Stimulated activated CD4-positive, alpha-beta T cell treated with anti-CD3 and anti-CD28 coated beads, Interleukin-15, amount 100 ng/mL, for 48 hours (primary cell): ENCODE data around the gene KNL1.
"Not testable (repeated sequence)": the region's sequence is repeated elsewhere in the genome, so short reads cannot be mapped to it uniquely, and the experiment has no call there.

Source experiments
- DNase-seq, 2 donors: peaks; one replicate each; pipeline ENCODE4 v3.0.0-alpha.2; 2020; ENCODE audit warnings: low read depth in 2 of 2

KNL1 gene

DNA sequence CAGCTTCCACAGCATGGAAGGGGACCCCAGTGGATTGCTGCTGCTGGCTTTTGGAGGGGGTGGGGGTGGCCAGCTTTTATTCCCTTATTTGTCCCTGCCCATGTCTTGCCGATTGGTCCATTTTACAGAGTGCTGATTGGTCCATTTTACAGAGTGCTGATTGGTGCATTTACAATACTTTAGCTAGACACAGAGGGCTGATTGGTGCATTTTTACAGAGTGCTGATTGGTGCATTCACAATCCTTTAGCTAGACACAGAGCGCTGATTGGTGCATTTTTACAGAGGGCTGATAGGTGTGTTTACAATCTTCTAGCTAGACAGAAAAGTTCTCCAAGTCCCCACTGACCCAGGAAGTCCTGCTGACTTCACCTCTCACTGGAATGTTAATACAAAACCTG is 12.3 kb upstream of the KNL1 start:
- not testable (repeated sequence) for DNase-seq

DNA sequence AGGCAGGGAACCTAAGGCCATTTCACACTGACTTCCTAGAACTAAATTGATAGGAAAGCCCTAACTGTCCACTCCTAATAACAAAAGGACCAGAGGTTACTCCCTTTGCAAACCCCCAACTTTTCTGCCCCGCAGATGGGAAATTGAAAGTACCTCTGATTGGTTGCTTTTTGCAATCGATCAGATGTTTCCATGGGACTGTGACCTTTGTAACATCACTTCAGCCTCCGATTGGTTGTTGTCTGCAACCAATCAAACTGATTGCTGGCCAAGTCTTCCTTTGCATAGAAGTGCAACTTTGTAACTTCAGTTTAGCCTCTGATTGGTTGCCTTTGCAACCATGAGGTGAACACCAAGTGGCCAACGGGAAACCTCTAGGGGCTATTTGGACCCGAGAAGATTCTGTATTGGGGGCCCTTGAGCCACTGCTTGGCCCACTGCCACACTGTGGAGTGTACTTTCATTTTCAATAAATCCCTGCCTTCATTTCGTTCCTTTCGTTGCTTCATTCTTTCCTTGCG is 11.3 kb upstream of the KNL1 start:
- no peak for DNase-seq

DNA sequence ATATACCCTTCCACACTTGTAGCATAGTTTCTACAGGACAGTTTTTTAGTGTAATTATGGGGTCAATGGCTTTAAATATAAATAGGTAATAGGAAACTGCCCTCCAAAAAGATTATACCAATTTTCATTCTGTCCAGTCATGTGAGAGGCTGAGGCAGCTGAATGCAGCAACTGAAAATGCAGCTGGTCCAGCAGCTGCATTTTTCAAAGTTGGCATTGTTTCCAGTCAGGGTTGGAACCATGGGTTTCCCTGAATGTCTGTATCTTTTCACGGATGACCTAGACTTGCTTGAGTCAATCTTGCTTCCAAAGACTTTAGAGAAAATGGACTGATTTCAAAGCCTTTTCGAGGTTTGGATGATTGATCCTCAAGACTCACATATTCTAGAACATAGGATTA is 9.9 kb upstream of the KNL1 start:
- no peak for DNase-seq

DNA sequence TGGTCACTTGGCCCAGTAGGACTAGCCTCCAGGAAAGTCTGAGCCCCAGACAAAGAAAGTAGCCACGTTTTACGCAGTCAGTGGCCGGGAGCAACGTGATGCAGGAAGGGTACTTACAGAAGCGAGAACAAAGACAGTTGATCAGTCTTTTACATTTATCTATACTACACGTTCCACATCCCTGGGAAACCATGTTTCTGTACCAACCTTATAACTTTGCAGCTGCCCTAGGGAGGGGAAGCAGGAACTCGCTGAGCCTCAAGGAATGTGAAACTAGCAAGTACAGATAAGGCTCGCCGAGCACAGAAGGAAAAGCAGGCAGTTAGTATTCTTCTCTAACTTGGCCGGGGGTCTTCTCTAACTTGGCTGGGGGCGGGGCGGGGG is 3.4 kb upstream of the KNL1 start:
- DNase-seq, result no peak

DNA sequence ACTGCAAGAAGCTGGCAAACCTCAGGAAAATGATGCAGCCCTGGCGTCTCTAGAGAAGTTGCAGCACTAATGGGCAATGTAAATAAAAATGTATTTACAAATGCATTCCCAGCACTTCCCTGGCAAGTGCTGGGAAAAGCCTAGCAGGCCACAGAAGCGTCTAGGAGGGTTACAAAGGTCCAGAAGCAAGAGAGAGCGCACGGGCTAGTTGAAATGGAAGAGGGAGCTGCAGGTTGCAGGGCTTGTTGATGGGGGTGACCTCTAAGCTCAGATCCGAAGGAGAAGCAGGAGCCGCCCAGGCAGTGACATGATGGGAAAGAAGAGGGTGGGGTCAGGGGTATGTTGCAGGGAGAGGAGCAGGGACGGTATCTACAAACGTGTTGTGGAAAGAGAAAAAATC is 2.7 kb upstream of the KNL1 start:
- no peak for DNase-seq

DNA sequence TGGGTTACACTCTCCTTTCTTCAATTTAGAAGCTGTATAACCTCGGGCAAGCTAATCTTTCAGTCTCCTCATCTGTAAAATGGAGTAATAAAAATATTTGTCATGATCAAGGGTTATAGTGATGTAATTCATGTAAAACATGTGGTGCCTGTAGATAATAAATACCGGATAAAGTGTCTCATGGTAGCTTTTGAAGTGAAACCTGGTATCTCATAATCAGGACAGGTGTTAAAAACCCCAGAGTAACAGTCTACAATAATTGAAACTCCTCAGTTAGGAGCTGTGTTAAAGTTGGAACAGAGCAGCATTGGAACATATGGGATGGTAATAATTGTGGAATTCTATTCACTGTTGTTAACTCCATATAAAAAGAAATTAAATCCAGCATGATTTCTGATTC is 884 bp upstream of the KNL1 start:
- no peak for DNase-seq

DNA sequence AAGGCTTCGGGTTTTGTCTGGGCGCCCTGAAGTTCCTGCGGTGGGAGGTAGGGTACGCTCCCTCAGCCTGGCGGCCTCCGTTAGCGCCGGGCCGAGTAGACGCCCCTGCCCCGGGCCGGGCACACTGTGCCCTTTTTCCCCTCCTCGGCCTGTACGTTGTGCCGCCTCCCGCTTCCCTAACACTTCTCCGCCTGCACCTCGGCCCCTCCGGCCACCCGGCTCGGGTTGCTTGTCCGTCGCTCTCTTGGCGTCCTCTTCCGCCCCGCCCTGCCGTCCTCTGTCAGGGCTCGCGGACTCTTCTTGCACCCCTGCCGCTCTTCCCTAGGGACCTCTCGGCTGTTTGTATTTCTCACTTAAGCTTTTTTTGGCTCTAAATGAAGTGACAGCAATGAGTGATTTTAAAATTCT is 384 bp downstream of the KNL1 start:
- peak in 1 of 2 donors; percentile 30 for DNase-seq

DNA sequence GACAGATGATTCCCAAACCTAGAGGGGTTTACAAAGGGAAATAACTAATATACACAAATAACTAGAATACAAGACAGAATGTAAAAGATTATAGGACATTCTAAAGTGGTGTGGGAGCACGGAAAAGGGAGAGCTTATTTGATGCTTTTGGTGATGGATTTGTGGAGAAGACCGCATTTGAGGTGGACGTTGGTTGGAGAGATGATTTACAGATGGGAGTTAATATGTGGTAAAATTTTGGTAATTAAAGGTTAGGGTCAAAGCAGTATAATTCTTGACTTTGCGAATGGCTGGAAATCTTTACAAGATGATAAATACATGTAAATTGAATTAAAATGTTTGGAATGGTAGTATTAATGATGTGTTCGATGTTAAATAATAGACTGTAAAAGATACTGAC is 1.2 kb downstream of the KNL1 start:
- DNase-seq, result no peak

DNA sequence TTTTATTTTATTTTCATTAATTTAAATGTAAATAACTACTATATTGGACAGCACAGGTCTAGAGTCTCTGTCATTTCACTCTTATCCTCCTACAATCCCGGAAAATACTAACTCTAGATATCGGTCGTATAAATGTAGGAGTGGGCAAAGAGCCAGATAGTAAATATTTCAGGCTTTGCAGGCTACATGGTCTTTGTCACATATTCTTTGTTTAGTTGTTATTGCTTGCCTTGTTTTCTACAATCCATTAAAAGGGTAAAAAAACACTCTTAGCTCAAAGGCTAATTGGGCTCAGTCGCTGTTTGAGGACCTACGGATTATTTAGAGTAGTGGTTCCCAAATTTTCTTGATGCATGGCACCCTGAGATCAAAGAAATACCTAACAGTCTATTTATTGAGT is 1.7 kb downstream of the KNL1 start:
- DNase-seq, result no peak

DNA sequence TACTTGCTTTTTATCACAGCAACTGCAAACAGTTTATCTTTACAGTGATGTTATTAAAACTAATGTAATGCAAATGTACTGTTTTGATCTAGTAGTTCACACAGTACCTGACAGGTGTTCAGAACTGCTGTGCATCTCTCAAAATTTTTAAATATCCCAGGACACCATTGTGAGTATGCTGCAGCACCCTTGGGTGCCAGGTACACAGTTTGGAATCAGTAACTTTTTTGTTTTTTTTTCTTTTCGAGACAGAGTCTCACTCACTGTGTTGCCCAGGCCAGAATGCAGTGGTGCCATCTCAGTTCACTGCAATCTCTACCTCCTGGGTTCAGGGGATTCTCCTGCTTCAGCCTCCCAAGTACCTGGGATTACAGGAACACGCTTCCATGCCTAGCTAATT is 3.0 kb downstream of the KNL1 start:
- no peak for DNase-seq

DNA sequence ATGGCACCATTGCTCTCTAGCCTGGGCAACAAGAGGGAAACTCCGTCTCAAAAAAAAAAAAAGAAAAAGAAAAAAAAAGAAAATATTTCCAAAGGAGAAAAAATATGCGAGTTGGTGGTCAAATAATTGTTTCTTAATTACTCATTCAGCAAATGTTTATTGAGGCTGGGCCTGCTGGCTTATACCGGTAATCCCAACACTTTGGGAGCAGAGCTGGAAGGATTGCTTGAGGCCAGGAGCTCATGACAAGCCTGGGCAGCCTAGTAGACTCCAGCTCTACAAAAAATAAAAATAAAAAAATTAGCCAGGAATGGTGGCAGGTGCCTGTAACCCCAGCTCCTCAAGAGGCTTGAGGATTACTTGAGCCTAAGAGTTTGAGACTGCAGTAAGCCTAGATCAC is 4.1 kb downstream of the KNL1 start:
- no peak for DNase-seq

DNA sequence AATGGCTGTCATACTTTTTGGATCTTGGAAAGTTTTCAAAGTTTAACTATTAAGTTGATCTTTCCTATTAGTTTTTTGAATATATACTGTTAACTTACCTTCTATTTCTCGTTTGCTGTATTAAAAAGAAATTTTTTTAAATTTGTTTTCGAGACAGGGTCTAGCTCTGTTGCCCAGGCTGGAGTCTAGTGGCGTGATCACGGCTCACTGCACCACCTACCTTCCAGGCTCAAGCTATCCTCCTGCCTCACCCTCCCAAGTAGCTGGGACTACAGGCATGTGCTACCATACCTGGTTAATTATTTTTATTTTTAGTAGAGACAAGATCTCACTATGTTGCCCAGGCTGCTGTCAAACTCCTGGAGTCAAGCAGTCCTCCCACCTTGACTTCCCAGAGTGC is 4.6 kb downstream of the KNL1 start:
- no peak for DNase-seq

DNA sequence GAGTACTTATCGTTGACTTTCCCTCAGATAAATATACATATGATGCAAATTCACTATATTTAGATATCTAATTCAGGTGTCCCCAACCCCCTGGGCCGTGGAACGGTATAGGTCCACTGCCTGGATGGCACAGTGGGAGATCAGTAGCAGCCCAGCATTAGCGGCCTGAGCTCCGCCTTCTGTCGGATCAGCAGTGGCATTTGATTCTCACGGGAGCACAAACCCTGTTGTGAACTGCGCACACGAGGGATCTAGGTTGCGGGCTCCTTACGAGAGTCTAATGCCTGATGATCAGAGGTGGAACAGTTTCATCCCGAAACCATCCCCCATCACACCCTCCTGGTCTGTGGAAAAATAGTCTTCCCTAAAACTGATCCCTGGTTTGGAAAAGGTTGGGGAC is 6.9 kb downstream of the KNL1 start:
- DNase-seq, result no peak

DNA sequence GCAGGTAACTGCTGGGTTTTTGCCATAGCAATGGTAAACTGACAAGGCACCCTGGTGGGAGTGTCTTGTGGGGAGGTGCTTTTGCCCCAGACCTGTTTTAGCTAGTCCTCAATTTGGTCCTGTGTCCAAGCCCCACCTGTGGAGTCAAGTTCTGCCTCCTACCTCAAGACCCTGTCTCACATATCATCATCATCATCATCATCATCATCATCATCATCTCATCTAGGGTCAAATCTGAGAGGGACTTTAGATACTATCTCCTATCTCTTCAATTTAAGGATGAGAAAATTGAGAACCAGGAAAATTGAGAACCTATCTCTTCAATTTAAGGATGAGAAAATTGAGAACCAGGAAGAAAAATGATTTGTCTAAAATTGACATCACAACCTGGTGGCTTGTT is 9.9 kb downstream of the KNL1 start:
- no peak for DNase-seq

DNA sequence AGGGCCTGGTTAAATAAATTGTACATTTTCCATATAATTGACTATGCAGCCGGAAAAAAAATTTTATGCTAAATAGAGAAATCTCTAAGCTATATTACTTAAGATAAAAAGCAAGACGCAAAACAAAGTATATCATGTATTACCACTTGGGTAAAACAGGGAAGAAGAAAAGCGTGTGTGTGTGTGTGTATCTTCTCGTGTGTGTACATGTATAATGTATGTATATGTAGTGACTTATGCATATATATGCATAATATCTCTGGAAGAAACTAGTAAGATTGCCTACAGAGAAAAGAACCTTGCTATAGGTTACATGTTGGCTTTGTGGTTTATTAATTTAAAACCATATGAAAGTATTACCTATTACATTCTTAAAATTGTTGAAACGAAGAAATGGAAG is 19.0 kb downstream of the KNL1 start:
- DNase-seq, result no peak

DNA sequence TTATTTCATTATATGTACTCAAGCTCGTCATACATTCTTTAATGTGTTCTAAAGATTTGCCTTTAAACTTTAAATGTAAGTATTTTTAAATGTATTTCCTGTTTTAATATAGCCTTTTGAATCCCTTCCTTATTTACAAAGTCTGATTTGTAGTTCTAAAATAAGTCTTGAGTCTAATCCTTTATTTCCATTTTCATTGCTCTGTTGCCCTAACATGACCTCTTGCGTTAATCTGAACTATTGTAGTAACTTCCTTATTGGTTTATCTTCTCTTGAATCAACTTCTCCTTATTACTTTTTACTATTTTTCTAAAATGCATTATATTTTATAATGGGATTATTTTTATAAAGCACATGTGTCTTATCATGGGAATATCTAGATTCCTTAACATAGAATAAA is 24.0 kb downstream of the KNL1 start:
- no peak for DNase-seq

DNA sequence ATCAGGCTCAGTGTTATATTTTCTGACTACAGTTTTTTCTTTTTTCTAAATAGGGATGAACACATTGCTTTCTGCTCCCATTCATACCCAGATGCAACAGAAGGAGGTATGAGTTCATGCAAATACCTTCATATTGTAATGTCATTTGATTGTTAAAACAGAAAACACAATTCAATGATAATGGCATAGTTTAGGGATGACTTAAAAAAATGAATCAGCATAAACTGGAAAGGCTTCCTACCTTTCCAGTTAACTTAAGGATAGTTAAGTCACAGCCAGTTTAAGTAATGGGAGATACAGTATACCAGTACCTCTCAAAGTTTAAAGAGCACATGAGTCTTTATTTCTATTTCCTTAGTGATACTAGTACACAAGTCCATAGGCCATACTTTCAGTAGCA is 24.9 kb downstream of the KNL1 start:
- no peak for DNase-seq

DNA sequence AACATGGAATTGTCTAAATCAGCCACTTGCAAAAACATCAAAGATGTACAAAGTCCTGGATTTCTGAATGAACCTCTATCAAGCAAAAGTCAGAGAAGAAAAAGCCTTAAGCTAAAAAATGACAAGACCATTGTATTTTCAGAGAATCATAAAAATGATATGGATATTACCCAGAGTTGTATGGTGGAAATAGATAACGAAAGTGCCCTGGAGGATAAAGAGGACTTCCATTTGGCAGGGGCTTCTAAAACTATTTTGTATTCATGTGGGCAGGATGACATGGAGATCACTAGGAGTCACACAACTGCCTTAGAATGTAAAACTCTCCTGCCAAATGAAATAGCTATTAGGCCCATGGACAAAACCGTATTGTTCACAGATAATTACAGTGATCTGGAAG is 29.3 kb downstream of the KNL1 start:
- no peak for DNase-seq

DNA sequence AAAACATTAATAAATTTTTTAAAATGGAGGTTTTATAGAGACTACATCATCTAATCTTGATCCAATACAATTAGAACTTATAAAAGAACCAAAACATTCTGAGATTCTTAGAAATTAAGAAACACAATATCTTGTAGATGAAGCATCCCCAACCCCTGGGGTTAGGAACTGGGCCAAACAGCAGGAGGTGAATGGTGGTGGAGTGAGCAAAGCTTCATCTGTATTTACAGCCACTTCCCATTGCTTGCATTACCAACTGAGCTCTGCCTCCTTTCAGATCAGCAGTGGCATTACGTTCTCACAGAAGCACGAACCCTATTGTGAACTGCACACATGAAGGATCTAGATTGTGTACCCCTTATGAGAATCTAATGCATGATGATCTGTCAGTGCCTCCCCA is 36.3 kb downstream of the KNL1 start:
- no peak for DNase-seq

DNA sequence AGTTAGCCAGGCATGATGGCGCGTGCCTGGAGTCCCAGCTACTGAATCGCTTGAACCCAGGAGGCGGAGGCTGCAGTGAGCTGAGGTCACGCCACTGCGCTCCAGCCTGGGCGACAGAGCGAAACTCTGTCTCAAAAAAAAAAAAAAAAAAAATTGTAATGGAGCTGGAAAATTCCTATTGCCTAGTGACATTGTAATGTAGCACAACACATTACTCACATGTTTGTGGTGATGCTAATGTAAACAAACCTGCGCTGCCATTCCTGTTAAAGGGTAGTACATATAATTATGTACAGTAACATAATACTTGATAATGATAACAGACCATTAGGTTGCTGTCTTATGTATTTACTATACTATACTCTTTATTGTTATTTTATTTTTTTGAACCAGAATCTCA is 39.1 kb downstream of the KNL1 start:
- no peak for DNase-seq

DNA sequence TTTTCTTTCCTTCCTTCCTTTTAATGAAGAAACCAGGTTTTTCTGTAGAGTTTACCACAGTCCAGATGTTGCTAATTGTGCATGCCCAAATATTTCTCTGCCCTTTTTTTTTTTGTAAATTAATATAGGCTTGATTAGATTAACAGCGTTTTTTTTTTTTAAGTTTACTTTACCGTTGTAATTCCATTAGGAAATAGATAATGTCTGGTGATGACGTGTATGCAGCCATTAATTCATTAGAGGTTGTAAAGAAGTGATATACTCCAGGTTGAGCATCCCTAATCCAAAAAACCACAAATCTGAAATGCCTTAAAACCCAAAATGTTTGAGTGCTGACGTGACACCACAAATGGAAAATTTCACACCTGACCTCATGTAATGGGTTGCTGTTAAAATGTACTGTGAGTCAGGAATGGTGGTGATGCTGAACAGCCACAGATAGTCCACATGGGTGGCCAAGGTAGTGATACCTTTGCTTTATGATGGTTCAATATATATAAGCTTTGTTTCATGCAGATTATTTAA is 43.2 kb downstream of the KNL1 start:
- no peak for DNase-seq

DNA sequence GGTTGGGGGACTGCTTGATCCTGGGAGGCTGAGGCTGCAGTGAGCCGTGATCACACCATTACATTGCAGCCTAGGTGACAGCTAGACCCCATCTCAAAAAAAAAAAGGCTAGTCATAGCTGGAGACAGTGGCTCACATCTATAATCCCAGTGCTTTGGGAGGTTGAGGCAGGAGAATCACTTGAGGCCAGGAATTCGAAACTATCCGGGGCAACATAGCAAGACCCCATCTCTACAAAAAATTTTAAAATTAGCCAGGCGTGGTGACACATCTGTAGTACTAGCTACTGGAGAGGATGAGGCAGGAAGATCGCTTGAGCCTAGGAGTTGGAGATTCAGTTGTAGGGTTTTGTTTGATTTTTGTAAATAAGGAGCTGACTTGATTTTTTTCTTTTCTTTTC is 45.6 kb downstream of the KNL1 start:
- no peak for DNase-seq

DNA sequence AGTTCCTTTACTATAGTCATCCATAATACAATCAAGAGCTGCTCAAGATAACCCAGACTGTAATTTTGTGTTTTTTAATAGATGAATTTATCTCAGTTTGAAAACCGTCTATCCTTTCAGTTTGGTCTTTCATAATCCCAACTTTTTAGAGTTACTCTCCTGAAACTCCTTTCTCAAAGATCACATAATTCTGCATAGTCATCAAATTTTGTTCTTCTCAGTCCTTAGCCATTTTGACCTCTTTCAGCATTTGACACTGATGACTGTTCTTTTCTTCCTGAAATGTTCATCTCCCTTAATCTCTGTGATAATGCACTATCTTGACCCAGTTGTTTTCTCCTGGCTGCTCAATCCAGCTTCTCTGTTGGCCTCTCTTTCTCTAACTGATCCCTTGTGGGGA is 53.5 kb downstream of the KNL1 start:
- DNase-seq, result no peak

DNA sequence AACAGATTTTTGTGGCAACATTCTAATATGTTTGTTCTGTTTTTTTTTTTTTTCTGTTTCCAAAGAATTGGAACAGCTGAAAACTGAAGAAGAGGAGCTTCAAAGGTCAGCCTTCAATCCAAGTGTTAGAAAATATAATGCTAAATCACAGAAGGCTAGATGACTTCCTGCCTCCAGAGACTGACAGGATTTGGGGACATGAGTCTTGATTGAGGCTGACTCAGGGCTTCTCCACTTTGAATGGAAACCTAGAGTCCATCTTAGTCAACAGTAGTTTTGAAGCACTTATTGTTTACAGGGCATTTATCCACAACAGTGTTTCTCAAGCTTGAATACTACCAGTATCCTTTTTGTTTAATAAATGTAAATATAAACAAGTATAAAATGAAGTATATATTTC is 56.4 kb downstream of the KNL1 start:
- DNase-seq, result no peak

DNA sequence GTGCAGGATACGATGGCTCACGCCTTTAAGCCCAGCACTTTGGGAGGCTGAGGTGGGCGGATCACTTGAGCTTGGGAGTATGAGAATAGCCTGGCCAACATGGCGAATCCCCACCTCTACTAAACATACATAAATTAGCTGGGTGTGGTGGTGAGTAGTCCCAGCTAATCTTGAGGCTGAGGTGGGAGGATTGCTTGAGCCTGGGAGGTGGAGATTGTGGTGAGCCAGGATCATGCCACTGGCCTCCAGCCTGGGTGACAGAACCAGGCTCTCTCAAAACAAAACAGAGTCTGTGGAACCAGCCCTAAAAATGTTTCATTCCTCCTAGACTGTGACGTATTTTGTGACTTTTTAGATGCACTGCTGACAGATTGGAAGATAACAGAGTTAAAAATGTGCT is 66.6 kb downstream of the KNL1 start:
- no peak for DNase-seq
